Measurements from ENCODE around the gene CMTM3.
"Not testable (repeated sequence)": the region's sequence is repeated elsewhere in the genome, so short reads cannot be mapped to it uniquely, and the experiment has no call there.

Gene CMTM3

GRCh38 chr16:66609139-66609510 is 4.6 kb downstream of the CMTM3 start:
- DNase-seq (ENCODE audit: low read depth in 2 of 2), result no peak

- no peak for DNase-seq (ENCODE audit: low read depth in 2 of 2)
Measured at GRCh38 chr16:66610111-66610820, 5.8 kb downstream of the CMTM3 start.

GRCh38 chr16:66611911-66612310 is 7.4 kb downstream of the CMTM3 start:
- not testable (repeated sequence) for DNase-seq (ENCODE audit: low read depth in 2 of 2)

GRCh38 chr16:66612422-66612821 is 7.9 kb downstream of the CMTM3 start:
- DNase-seq (ENCODE audit: low read depth in 2 of 2), result no peak

GRCh38 chr16:66614161-66614802 is 9.8 kb downstream of the CMTM3 start:
- DNase-seq (ENCODE audit: low read depth in 2 of 2), result no peak

- DNase-seq (ENCODE audit: low read depth in 2 of 2), result no peak
Measured at GRCh38 chr16:66616169-66616568, 11.7 kb downstream of the CMTM3 start.

- no peak for DNase-seq (ENCODE audit: low read depth in 2 of 2)
Measured at GRCh38 chr16:66616592-66616991, 12.1 kb downstream of the CMTM3 start.

- no peak for DNase-seq (ENCODE audit: low read depth in 2 of 2)
Measured at GRCh38 chr16:66617010-66617434, 12.5 kb downstream of the CMTM3 start.

- no peak for DNase-seq (ENCODE audit: low read depth in 2 of 2)
Measured at GRCh38 chr16:66617728-66618127, 13.2 kb downstream of the CMTM3 start.

- no peak for DNase-seq (ENCODE audit: low read depth in 2 of 2)
Measured at GRCh38 chr16:66618588-66619375, 14.3 kb downstream of the CMTM3 start.

- no peak for DNase-seq (ENCODE audit: low read depth in 2 of 2)
Measured at GRCh38 chr16:66619534-66620428, 15.3 kb downstream of the CMTM3 start.

GRCh38 chr16:66620429-66620795 is 15.9 kb downstream of the CMTM3 start:
- no peak for DNase-seq (ENCODE audit: low read depth in 2 of 2)

- DNase-seq (ENCODE audit: low read depth in 2 of 2), result no peak
Measured at GRCh38 chr16:66621973-66622372, 17.5 kb downstream of the CMTM3 start.

GRCh38 chr16:66622863-66623262 is 18.4 kb downstream of the CMTM3 start:
- no peak for DNase-seq (ENCODE audit: low read depth in 2 of 2)

- no peak for DNase-seq (ENCODE audit: low read depth in 2 of 2)
Measured at GRCh38 chr16:66623755-66624154, 19.3 kb downstream of the CMTM3 start.

GRCh38 chr16:66627611-66628378 is 23.3 kb downstream of the CMTM3 start:
- not testable (repeated sequence) for DNase-seq (ENCODE audit: low read depth in 2 of 2)

- no peak for DNase-seq (ENCODE audit: low read depth in 2 of 2)
Measured at GRCh38 chr16:66629856-66630255, 25.4 kb downstream of the CMTM3 start.

- not testable (repeated sequence) for DNase-seq (ENCODE audit: low read depth in 2 of 2)
Measured at GRCh38 chr16:66630561-66631260, 26.2 kb downstream of the CMTM3 start.

- DNase-seq (ENCODE audit: low read depth in 2 of 2), result not testable (repeated sequence)
Measured at GRCh38 chr16:66631558-66631957, 27.1 kb downstream of the CMTM3 start.

- no peak for DNase-seq (ENCODE audit: low read depth in 2 of 2)
Measured at GRCh38 chr16:66634527-66635196, 30.2 kb downstream of the CMTM3 start.
